ENCODE measurements around the gene WBP1.

The WBP1 gene

DNA sequence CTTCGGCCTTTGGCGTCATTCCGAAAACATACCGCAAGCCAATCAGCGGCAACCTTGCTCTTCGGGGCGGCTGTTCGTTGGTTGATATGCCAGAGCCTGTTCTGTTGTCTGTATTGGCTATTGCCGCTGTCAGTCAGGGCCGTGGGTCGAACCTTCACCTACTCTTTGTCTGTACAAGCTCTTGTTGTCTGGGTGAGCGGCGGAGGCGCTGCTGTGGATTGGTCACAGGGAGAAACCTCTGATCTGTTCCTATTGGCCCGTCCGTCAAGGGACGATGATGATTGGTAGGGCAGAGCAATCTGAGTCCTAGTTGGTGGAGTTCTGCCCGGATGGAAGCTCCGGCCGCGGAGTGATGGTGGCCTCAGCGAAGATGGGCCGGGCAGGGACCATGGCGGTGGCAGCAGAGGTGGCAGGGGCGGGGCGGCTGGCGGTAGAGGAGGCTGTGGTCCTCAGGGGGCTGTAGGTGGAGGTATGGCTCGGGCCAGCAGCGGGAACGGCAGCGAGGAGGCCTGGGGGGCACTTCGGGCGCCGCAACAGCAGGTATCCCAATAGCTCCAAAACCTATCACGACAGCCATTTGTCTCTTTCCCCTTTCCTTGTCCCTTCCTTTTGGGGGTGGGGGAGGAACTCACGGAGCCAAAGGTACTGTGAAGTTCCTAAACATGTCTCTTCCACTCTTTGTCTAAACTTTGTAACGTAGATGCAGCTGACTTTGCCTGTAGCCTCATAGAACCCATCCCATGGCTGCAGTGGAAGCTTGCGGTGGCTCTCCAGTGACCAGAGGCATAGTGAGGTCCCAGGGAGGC is at the start of gene WBP1:
Gene WBP1, plus strand, starts transcription at position 307 of the 806 bp plus-strand sequence. Its CDS starts 165 bp downstream, at position 472.
- TF ChIP-seq, protein P1, sequence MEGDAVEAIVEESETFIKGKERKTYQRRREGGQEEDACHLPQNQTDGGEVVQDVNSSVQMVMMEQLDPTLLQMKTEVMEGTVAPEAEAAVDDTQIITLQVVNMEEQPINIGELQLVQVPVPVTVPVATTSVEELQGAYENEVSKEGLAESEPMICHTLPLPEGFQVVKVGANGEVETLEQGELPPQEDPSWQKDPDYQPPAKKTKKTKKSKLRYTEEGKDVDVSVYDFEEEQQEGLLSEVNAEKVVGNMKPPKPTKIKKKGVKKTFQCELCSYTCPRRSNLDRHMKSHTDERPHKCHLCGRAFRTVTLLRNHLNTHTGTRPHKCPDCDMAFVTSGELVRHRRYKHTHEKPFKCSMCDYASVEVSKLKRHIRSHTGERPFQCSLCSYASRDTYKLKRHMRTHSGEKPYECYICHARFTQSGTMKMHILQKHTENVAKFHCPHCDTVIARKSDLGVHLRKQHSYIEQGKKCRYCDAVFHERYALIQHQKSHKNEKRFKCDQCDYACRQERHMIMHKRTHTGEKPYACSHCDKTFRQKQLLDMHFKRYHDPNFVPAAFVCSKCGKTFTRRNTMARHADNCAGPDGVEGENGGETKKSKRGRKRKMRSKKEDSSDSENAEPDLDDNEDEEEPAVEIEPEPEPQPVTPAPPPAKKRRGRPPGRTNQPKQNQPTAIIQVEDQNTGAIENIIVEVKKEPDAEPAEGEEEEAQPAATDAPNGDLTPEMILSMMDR (IDR thresholded peaks at IDR 0.05), result no peak

DNA sequence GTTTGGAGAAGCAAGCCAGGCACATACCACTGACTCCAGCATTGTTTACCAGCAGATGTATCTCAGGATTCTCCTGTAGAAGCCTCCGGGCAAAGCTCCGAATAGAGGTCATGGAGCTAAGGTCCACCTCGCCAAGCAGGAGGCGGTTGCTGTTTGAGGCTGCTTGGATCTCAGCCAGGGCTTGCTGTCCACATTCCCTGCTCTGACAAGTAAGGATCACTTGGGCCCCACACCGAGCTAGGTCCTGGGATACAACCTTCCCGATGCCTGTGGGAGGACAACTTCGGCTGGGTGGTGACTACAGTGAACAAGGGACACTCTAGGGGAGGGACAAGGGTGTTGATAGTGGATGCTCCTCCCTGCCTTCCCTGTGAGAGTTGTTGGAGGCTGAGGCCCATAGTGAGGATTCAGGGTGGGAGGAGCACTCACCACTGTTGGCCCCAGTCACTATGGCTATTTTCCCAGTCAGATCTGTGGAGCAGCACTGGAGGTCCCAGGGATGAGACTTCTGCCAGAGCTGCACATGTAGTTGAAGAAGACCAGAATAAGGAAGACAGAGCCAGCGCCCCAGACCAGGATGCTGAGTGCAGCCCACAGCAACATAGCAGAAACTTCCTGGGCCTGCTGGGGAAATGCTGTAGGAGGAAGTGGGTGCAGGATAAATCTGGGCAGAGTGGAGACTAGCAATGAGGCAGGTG is 45.1 kb upstream of the WBP1 start:
- TF ChIP-seq, protein P1 (IDR thresholded peaks at IDR 0.05), result no peak

DNA sequence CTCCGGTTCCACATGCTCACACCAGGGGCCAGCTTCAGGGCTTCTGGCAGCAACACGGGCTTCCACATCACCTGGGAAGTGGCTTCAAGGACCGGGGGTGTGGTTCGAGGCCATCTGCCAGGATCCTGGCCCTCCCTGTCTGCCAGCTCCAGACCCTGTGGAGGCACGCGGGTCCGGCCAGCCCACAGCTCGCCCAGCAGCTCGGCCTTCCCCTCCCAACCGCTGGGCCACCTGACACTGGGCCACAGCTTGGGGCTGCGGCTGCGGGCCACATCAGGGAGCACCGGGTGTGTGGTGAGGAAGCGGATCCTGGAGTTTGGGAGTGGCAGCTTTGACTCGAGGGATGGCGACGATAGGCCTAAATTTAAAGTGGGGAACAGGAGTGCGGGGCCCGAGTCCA is 43.8 kb upstream of the WBP1 start:
- TF ChIP-seq, protein P1 (IDR thresholded peaks at IDR 0.05), result no peak

DNA sequence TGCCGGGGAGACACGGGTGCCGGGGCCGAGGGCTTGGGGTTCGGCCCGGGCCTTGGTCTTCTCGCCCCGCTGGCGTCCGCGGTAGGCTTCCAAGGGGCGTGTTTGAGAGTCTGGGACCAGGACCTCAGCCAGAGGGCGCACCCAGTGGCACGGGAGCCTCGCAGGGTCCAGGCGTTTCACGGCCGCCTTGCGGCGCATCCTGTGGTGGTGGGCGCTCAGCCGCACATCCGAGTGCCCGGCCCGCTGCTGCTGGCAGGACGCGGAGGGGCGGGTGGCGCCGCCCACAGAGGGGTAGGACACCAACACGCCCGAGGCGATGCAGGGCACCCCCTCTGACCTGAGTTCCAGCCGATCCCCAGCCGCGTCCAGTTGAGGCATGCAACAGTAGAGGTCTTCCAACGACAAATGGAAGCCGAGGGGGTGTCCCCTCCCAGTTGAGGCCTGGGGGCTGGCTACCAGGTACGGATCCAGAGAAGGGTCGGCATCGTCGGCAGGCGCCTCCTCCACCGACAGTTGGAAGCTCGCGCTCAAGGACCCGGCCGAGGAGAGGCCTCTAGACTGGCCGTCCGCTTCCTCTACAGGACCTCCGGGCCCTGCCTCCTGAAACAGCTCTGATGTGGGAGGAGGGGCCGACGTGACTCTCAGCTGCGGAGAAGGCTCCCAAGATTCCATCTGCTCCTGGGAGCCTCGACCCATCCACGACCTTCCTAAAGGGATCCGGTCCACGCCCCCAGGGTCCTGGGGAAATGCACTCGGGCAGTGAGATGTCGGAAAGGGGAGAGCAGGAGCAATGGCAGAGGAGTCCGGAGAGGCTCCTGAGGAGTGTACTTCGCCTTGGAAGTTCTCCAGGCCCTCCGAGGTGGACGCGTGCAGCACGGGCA is 43.1 kb upstream of the WBP1 start:
- TF ChIP-seq, protein P1 (IDR thresholded peaks at IDR 0.05), result no peak

DNA sequence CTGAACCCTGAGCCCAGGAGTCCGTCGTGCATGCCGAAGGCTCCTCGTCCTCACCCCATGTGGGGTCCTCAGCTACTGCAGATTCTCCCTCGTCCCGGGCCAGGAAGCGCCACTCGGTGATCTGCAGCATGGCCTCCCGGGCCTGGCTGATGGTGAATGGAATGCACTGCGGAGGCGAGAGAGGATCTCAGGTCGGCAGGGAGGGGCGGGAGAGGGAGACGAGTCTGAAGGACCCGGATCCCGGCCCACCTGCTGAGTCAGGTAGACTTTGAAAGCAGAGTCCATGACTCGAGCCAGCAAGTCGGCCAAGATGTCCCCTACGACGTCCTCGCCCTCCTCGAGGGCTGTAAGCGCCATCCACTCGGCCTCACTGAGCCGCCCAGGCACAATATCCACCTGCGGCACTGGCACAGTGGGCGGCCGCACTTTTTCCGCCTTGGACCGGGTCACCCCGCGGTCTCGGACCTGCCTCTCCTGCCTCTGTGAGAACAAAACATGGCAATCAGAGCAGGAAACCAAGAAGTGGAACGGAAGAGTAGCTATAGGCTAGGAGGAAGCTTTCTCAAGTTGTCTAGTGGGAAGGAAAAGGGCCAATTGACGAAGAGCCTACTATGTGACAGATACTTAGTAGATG is 42.4 kb upstream of the WBP1 start:
- TF ChIP-seq, protein P1 (IDR thresholded peaks at IDR 0.05), result no peak

DNA sequence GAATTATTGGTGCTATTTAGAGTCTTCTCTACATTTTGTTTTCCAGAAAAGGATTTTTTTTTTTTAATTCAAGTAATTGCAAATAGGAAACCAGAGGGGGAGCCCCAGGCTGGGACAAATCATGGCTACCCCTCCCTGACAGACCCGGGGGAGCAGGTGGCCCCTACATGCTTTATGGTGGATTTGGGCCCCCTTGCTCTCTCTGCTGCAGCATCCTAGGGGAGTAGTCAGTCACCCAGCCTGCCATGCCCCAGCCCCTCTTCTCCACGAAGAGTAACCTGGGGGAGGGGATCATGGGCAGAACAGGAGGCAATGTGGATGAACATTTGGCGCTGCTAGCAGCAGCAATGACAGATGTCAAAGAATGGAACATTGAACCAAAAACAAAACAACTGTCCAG is 41.5 kb upstream of the WBP1 start:
- TF ChIP-seq, protein P1 (IDR thresholded peaks at IDR 0.05), result no peak

DNA sequence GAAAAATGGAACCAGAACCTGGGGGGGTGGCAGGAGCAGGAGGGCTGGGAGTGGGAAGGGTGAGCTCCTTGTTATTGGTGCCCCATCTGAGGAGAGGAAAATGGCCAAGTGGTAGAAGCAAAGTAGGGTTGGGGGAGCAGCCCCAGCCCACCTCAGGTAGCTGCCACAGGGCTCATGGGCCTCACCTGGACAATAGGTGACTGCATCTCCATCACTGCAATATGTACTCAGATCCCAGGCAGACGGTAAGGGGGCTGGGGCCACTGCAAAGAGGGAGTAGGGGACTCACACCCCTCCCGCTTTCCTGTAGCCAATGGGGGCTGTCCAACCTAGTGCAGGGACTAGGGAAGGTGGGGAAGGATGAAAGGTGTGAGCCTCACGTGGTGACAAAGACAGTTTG is 41.0 kb upstream of the WBP1 start:
- TF ChIP-seq, protein P1 (IDR thresholded peaks at IDR 0.05), result no peak

Data from LNCAP (cell line).